ENCODE results near the gene ETV4.

The ETV4 gene

DNA sequence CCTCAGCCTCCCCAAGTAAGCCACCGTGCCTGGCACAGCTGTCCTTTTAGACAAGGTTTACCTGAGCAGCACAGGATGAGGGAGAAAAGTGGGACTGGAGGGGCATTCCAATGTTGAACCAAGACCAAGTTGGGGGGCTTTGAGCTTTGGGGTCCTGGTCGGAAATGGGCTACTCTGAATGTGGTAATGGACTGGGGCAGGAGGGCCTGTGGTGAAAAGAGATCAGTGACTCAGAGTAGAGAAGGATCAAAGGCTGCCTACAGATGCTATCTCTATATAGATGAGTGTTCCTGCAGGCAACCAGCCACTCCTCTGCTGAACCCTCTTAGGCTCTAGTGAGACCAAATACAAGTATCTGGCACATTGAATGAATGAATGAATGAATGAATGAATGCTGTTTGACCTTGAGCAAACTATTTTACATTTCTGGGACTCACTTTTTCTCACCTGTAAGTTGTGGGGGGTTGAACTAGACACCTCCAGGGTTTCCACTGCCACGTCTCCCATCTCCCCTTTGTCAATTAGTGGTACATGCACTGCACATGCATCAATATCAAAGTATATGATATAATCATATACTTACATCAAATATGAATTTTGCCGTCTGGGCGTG is 26.3 kb upstream of the ETV4 start:
- Histone ChIP-seq H3K4me1 (ENCODE audit: control insufficient read depth, insufficient read depth, low read length) (no peaks in the 10 kb centered on the region), H3K9me3 (ENCODE audit: control insufficient read depth, insufficient read depth, low read length) (no peaks in the 10 kb centered on the region), H3K27me3 (ENCODE audit: control insufficient read depth, insufficient read depth, low read length) (no peaks in the 10 kb centered on the region), H3K27ac (ENCODE audit: low read length) (no peak overlapping the region), H3K36me3 (ENCODE audit: control insufficient read depth, insufficient read depth, low read length) (no peaks in the 10 kb centered on the region), H3K4me3 (ENCODE audit: low read length) (no peak overlapping the region)
- WGBS (ENCODE audit: insufficient coverage, insufficient read length) = no CpG with 5 or more reads among the region's 5 CpGs
- no peak for DNase-seq (ENCODE audit: low read depth, low spot score)

DNA sequence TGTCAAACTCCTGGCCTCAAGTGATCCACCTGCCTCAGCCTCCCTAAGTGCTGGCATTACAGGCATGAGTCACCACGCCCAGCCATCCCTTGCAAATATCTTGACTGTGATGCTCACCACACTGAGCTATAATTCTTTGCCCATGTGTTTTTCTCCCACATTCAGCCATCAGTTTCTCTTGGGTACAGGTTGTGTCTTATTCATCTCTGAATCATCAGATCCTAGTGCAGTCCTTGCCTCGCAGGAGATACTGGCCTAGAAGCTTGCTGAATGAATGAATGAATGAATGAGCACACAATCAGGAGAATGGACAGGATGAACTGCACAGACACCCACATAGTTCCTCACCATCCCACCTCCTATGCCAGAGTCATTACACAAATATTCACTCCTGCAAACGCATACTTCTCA is 24.4 kb upstream of the ETV4 start:
- H3K9me3 ChIP-seq (ENCODE audit: control insufficient read depth, insufficient read depth, low read length) = no peaks in the 10 kb centered on the region
- H3K36me3 ChIP-seq (ENCODE audit: control insufficient read depth, insufficient read depth, low read length) = no peaks in the 10 kb centered on the region
- H3K4me3 ChIP-seq (ENCODE audit: low read length) = no peak overlapping the region
- no peak for DNase-seq (ENCODE audit: low read depth, low spot score)
- H3K4me1 ChIP-seq (ENCODE audit: control insufficient read depth, insufficient read depth, low read length) = no peaks in the 10 kb centered on the region
- no CpG with 5 or more reads among the region's 3 CpGs for WGBS (ENCODE audit: insufficient coverage, insufficient read length)
- H3K27ac ChIP-seq (ENCODE audit: low read length) = no peak overlapping the region
- no peaks in the 10 kb centered on the region for H3K27me3 ChIP-seq (ENCODE audit: control insufficient read depth, insufficient read depth, low read length)

DNA sequence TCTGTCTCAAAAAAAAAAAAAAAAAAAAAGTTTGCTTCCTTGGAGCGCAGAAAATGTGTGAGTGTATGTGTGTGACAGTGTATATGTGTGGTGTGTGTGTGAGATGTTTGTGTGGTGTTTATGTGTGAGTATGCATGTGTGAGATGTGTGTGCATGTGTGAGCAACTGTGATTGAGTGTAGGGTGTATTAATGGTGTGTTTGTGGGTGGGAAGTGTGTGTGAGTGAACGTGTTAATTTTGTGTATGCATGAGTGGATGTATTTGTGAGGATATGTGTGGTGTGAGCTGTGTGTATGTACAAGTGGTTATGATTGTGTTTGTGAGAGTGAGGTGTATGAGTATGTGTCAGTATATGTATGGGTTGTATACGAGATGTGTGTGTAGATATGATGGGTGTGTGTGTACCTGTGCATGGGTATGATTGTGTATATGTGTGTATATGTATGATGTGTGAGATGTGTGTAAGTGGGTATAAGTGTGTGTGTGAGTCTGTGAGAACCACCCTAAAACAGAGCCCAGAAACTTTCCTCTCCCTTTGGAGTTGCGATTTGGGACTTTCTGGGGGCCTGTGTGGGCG is 22.5 kb upstream of the ETV4 start:
- 100% methylated on average over 3 of the region's 5 CpGs for WGBS (ENCODE audit: insufficient coverage, insufficient read length)
- no peaks in the 10 kb centered on the region for H3K36me3 ChIP-seq (ENCODE audit: control insufficient read depth, insufficient read depth, low read length)
- no peaks in the 10 kb centered on the region for H3K27me3 ChIP-seq (ENCODE audit: control insufficient read depth, insufficient read depth, low read length)
- H3K4me3 ChIP-seq (ENCODE audit: low read length) = no peak overlapping the region
- H3K9me3 ChIP-seq (ENCODE audit: control insufficient read depth, insufficient read depth, low read length) = no peaks in the 10 kb centered on the region
- no peaks in the 10 kb centered on the region for H3K4me1 ChIP-seq (ENCODE audit: control insufficient read depth, insufficient read depth, low read length)
- no peak for DNase-seq (ENCODE audit: low read depth, low spot score)
- no peak overlapping the region for H3K27ac ChIP-seq (ENCODE audit: low read length)

DNA sequence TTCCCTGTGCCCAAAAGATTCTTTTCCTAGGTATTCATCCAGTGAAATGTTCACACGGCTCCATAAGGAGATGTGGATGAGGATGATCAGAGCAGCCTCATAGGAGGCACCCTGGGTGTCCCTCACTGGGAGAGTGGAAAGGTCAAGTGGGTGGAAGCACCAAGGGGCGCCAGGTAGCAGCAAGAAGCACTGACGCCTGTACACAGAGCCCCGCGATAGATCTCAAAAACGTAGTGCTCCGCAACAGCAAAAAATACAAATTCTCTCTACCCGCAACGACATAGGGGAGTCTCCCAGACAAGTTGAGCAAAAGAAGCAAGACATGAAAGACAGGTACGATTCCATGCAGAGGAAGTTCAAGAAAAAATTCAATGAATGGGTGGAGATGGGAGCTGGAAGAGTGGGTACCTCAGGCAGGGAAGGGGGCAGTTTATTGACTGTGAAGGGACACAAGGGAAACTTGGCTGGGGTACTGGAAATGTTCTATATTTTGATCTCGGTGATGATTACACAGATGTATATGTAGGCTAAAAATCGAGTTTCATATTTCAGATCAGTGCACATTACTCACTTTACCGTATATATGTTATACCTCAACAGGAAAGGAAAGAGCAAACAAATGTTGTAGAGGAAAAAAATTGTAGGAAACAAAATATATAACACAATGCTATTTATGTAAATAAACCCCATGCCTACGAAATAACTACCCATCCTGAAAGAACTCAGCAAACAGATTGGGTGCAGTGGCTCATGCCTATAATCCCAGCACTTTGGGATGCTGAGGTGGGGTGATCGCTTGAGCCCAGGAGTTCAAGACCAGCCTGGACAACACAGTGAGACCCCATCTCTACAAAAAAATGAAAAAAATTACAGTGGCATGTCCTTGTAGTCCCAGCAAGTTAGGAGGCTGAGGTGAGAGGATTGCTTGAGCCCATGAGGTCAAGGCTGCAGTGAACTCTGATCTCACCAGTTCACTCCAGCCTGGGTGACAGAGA is 17.8 kb upstream of the ETV4 start:
- no peaks in the 10 kb centered on the region for H3K36me3 ChIP-seq (ENCODE audit: control insufficient read depth, insufficient read depth, low read length)
- no CpG with 5 or more reads among the region's 15 CpGs for WGBS (ENCODE audit: insufficient coverage, insufficient read length)
- no peaks in the 10 kb centered on the region for H3K4me1 ChIP-seq (ENCODE audit: control insufficient read depth, insufficient read depth, low read length)
- no peak overlapping the region for H3K4me3 ChIP-seq (ENCODE audit: low read length)
- no peak overlapping the region for H3K27ac ChIP-seq (ENCODE audit: low read length)
- no peak for DNase-seq (ENCODE audit: low read depth, low spot score)
- H3K27me3 ChIP-seq (ENCODE audit: control insufficient read depth, insufficient read depth, low read length) = no peaks in the 10 kb centered on the region
- H3K9me3 ChIP-seq (ENCODE audit: control insufficient read depth, insufficient read depth, low read length) = no peaks in the 10 kb centered on the region

DNA sequence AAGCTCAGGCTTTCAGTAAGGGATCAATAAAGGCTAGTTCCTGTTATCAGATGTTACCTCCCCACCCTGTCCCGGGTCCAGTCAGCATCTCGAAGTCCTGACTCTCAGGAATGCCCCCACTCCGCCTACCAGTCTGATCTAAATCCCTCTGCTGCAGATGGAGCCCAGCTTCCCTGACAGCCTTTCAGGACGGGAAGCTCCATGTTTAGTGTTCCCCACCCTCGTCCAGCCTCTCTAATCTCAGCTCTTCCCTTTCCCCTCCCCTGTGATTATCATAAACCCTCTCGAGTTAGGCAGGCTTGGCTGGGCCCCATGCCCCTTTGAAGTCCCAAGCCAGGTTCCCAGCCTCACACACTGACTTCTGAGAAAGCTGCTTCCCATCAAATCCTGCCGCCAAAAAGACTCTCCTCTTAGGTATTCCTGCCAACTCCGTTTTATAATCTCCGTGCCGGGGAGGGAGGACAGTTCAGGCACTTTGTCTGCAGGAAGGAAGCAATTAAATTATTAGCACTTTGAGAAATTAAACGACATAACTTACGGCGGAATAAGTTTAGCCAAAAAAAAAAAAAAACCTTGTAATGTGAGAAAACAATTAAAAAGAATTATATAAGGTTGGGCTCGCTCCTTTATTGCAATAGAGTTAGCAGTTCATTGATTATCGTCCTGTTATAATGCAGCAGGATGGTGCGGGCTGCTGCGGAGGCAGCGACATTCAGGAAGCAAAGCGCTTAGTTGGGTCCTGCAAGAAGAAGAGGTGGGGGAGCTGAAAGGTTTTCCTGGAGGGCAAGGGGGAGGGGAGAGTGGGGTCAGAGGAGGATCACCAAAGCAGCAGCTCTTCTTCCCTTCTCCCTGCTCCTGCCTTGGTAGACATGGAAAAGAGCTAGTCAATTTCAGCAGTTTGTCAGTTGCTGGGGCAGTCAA is 16.8 kb upstream of the ETV4 start:
- WGBS (ENCODE audit: insufficient coverage, insufficient read length) = no CpG with 5 or more reads among the region's 19 CpGs
- no peaks in the 10 kb centered on the region for H3K9me3 ChIP-seq (ENCODE audit: control insufficient read depth, insufficient read depth, low read length)
- H3K4me3 ChIP-seq (ENCODE audit: low read length) = no peak overlapping the region
- DNase-seq (ENCODE audit: low read depth, low spot score) = no peak
- no peaks in the 10 kb centered on the region for H3K36me3 ChIP-seq (ENCODE audit: control insufficient read depth, insufficient read depth, low read length)
- H3K27ac ChIP-seq (ENCODE audit: low read length) = no peak overlapping the region
- H3K27me3 ChIP-seq (ENCODE audit: control insufficient read depth, insufficient read depth, low read length) = no peaks in the 10 kb centered on the region
- peaks cover 2% of the 10 kb centered on the region; the same call in 1 of the 2 replicates for H3K4me1 ChIP-seq (ENCODE audit: control insufficient read depth, insufficient read depth, low read length)

DNA sequence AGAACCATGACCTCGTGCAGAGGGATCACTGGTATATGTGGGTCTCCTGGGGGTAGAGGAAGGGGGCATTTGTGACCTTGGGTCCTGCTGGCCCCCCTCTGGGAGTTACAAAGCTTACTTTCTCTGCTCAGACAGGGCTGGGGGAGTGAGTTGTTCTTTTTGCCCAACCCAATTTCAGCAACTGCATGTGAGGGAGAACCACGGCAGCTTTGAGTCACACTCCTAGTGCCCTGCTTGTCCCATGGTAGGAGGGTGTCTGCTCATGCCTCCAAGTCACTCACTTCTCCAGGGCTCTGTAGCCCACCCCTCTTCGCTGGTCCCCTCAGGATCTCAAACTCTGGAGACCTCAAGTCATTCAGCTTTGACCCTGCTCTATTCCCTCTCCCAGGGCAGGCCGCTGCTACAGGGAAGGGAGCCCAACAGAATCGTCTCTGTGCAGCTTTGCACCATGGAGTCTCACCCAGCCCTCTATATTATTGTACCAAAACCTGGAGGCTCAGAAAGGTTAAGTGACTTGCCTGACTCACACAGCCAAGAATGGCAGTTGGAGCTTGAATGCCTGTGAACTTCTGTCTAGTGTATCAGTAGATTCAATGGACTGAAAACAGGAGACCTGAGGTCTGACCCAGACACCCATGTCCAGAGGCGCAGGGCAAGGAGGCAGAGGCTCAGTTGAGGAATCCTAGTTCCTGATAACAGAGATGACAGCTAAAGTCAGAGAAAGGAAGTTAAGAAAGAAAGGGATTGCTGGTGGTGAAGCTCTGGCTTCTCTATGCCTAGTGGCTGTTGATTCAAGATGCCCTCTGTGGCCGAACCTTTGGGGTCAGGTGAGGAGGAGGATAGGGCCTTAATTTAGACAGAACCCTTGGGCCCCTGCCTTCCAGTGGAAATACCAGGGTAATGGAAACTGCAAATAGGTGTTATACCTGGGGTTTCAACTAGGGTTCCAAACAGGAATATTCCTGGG is 14.6 kb upstream of the ETV4 start:
- H3K9me3 ChIP-seq (ENCODE audit: control insufficient read depth, insufficient read depth, low read length) = no peaks in the 10 kb centered on the region
- H3K27me3 ChIP-seq (ENCODE audit: control insufficient read depth, insufficient read depth, low read length) = no peaks in the 10 kb centered on the region
- no peak overlapping the region for H3K4me3 ChIP-seq (ENCODE audit: low read length)
- H3K27ac ChIP-seq (ENCODE audit: low read length) = no peak overlapping the region
- H3K36me3 ChIP-seq (ENCODE audit: control insufficient read depth, insufficient read depth, low read length) = no peaks in the 10 kb centered on the region
- no CpG with 5 or more reads among the region's 7 CpGs for WGBS (ENCODE audit: insufficient coverage, insufficient read length)
- DNase-seq (ENCODE audit: low read depth, low spot score) = no peak
- peaks cover 2% of the 10 kb centered on the region; the same call in 1 of the 2 replicates for H3K4me1 ChIP-seq (ENCODE audit: control insufficient read depth, insufficient read depth, low read length)

DNA sequence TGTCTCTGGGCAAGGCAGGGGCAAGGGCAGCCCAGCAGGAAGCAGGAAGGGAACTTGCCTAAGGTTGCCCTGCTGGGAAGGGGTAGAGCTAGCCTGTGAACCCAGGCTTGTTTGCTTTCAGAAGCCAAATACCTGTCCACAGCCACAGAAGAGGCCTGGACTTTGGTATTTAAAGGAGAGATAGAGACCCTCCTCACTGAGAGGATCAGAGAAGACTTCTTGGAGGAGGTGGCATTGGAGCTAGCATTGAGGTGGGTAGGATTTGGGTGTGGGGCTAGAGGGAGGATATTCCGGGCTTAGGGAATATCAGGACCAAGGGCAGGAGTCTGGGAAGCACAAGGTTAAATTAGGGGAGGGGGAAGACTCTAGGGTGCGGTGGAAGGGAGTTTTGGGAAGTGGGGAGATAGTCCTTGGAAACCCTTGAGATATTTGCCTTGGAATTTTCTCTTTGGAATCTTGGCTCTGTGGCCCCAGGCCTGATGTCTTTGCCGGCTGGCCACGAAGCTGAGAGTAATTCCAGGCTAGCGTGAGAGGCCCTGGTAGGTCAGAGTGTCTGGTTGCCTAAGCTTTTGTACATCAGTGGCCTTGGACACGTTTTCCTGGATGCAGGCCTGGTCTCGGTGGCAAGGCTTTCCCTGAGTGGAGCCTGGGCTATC is 13.1 kb upstream of the ETV4 start:
- no peak overlapping the region for H3K27ac ChIP-seq (ENCODE audit: low read length)
- H3K4me1 ChIP-seq (ENCODE audit: control insufficient read depth, insufficient read depth, low read length) = peaks cover 5% of the 10 kb centered on the region

DNA sequence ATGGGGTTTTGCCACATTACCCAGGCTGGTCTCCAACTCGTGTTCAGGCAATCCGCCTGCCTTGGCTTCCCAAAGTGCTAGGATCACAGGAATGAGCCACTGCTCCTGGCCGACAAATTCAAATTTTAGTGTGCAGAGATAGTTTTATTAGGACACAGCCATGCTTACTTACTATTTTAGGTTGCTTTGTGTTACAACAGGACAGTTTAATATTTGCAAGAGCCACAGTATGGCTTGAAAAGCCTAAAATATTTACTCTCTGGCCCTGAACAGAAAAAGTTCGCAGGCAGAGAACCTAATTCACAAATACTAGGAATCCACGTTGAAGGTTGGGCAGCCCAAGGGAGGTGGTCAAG is 12.6 kb upstream of the ETV4 start:
- DNase-seq (ENCODE audit: low read depth, low spot score) = no peak
- no peaks in the 10 kb centered on the region for H3K9me3 ChIP-seq (ENCODE audit: control insufficient read depth, insufficient read depth, low read length)
- no peak overlapping the region for H3K4me3 ChIP-seq (ENCODE audit: low read length)
- H3K36me3 ChIP-seq (ENCODE audit: control insufficient read depth, insufficient read depth, low read length) = no peaks in the 10 kb centered on the region
- H3K27me3 ChIP-seq (ENCODE audit: control insufficient read depth, insufficient read depth, low read length) = no peaks in the 10 kb centered on the region
- peaks cover 5% of the 10 kb centered on the region for H3K4me1 ChIP-seq (ENCODE audit: control insufficient read depth, insufficient read depth, low read length)
- H3K27ac ChIP-seq (ENCODE audit: low read length) = no peak overlapping the region
- no CpG with 5 or more reads among the region's 5 CpGs for WGBS (ENCODE audit: insufficient coverage, insufficient read length)

More for the DNA sequence above, 13.1 kb upstream of the ETV4 start:
- H3K9me3 ChIP-seq (ENCODE audit: control insufficient read depth, insufficient read depth, low read length) = no peaks in the 10 kb centered on the region
- H3K36me3 ChIP-seq (ENCODE audit: control insufficient read depth, insufficient read depth, low read length) = no peaks in the 10 kb centered on the region
- H3K27me3 ChIP-seq (ENCODE audit: control insufficient read depth, insufficient read depth, low read length) = no peaks in the 10 kb centered on the region
- no CpG with 5 or more reads among the region's 7 CpGs for WGBS (ENCODE audit: insufficient coverage, insufficient read length)
- DNase-seq (ENCODE audit: low read depth, low spot score) = no peak
- no peak overlapping the region for H3K4me3 ChIP-seq (ENCODE audit: low read length)

DNA sequence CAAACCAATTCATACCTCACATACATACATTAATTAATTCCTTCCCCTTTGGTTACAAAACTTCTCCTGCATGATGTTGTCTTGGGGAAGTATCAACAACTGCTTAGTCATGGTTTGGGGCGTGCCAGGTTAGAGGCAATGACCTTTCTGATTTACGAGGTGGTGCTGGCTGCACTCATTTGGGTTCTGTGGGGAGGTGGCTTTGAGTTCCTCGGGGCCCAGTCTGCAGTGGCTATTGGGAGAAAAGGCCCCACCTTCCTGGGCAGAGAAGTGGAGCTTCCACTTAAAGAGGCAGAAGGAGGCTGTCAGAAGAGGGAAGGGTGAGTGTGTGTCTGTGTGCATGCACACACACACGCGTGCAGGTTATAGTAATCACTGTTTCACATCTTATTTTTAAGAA is 10.2 kb upstream of the ETV4 start:
- Histone ChIP-seq H3K4me1 (ENCODE audit: control insufficient read depth, insufficient read depth, low read length) (peaks cover 5% of the 10 kb centered on the region), H3K9me3 (ENCODE audit: control insufficient read depth, insufficient read depth, low read length) (no peaks in the 10 kb centered on the region), H3K27me3 (ENCODE audit: control insufficient read depth, insufficient read depth, low read length) (no peaks in the 10 kb centered on the region), H3K36me3 (ENCODE audit: control insufficient read depth, insufficient read depth, low read length) (no peaks in the 10 kb centered on the region), H3K27ac (ENCODE audit: low read length) (no peak overlapping the region), H3K4me3 (ENCODE audit: low read length) (no peak overlapping the region)
- DNase-seq (ENCODE audit: low read depth, low spot score) = no peak
- WGBS (ENCODE audit: insufficient coverage, insufficient read length) = no CpG with 5 or more reads among the region's 5 CpGs
